GM21367 (cell line): ENCODE measurements around the gene ZBTB18.
"Not testable (repeated sequence)": the region's sequence is repeated elsewhere in the genome, so short reads cannot be mapped to it uniquely, and the experiment has no call there.

ENCODE experiments used
- ATAC-seq: cut with Tn5 transposase; IDR thresholded peaks from one replicate; pipeline ENCODE4 v1.9.1; 2021; ENCODE audit not compliant: unreplicated experiment

Gene ZBTB18

GRCh38 chr1:244041466-244042120, 9.5 kb upstream of the ZBTB18 start:
- no peak for ATAC-seq

GRCh38 chr1:244042293-244042692, 8.8 kb upstream of the ZBTB18 start:
- no peak for ATAC-seq

- ATAC-seq, result no peak
Measured at GRCh38 chr1:244044423-244044822, 6.7 kb upstream of the ZBTB18 start.

GRCh38 chr1:244046254-244046653, 4.8 kb upstream of the ZBTB18 start:
- ATAC-seq, result not testable (repeated sequence)

GRCh38 chr1:244046907-244047611, 4.0 kb upstream of the ZBTB18 start:
- no peak for ATAC-seq

- ATAC-seq, result peak; percentile 58
Measured at GRCh38 chr1:244047621-244048255, 3.3 kb upstream of the ZBTB18 start.

GRCh38 chr1:244048256-244049161, 2.6 kb upstream of the ZBTB18 start:
- peak; percentile 72 for ATAC-seq

- ATAC-seq, result no peak
Measured at GRCh38 chr1:244049162-244050013, 1.7 kb upstream of the ZBTB18 start.

GRCh38 chr1:244050014-244050834, 859 bp upstream of the ZBTB18 start:
- no peak for ATAC-seq

- ATAC-seq, result no peak
Measured at GRCh38 chr1:244052016-244052727, 1.1 kb downstream of the ZBTB18 start.

GRCh38 chr1:244052728-244053312, 1.7 kb downstream of the ZBTB18 start:
- ATAC-seq, result no peak

GRCh38 chr1:244053831-244054230, 2.7 kb downstream of the ZBTB18 start:
- no peak for ATAC-seq

GRCh38 chr1:244054247-244054923, 3.3 kb downstream of the ZBTB18 start:
- no peak for ATAC-seq

- no peak for ATAC-seq
Measured at GRCh38 chr1:244054924-244055263, 3.8 kb downstream of the ZBTB18 start.

GRCh38 chr1:244056577-244056976, 5.5 kb downstream of the ZBTB18 start:
- ATAC-seq, result no peak

- ATAC-seq, result no peak
Measured at GRCh38 chr1:244057474-244058385, 6.6 kb downstream of the ZBTB18 start.

GRCh38 chr1:244060117-244060516, 9.0 kb downstream of the ZBTB18 start:
- no peak for ATAC-seq
